KBM-7 (cell line): ENCODE data around the gene SYNCRIP.
"Not testable (repeated sequence)": the region's sequence is repeated elsewhere in the genome, so short reads cannot be mapped to it uniquely, and the experiment has no call there.

Experiments
- DNase-seq: peaks from one replicate; pipeline ENCODE4 v3.0.0-alpha.2; 2015
- in situ Hi-C: fragments of 300-500 bp; cut with MboI; formaldehyde crosslinking; loops from 2 replicates; pipeline ENCODE4 v1.14.3; 2020; ENCODE audit warnings: low sequenced_read_pairs, low pct_unique_long_range_greater_than_20kb, mixed read lengths

SYNCRIP gene

GRCh38 chr6:85568411-85568810 is 74.3 kb downstream of the SYNCRIP start:
- in situ Hi-C loops, result no loop called here
- no peak for DNase-seq

DNA sequence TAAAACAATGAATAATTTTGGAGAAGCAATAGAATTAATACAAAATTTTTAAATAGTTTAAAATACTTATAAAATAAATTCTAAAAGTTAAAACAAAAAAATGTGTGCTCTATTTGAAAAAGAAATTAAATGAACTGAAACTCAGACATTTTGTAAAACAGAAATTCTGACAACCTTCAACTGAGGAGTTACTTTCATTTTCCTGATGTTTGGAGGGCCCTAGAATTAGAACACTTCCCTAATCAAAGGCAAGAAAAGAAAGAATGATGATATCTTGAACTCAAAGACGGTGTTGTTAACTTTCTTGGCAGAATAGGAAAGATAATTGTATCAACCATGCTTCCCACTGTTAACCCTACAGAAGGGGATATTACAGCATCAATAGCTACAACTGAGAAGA is 77.0 kb downstream of the SYNCRIP start:
- in situ Hi-C loops, result no loop called here
- DNase-seq, result no peak

DNA sequence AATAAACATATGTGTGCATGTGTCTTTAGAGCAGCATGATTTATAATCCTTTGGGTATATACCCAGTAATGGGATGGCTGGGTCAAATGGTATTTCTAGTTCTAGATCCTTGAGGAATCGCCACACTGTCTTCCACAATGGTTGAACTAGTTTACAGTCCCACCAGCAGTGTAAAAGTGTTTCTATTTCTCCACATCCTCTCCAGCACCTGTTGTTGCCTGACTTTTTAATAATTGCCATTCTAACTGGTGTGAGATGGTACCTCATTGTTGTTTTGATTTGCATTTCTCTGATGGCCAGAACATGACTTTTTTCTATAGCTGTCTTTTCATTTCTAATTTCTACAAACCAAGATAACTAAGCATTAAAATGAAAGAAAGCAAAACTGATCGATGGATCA is 78.5 kb downstream of the SYNCRIP start:
- DNase-seq, in situ Hi-C loops: not testable (repeated sequence)
